ENCODE results near the gene LMNA.

DNA sequence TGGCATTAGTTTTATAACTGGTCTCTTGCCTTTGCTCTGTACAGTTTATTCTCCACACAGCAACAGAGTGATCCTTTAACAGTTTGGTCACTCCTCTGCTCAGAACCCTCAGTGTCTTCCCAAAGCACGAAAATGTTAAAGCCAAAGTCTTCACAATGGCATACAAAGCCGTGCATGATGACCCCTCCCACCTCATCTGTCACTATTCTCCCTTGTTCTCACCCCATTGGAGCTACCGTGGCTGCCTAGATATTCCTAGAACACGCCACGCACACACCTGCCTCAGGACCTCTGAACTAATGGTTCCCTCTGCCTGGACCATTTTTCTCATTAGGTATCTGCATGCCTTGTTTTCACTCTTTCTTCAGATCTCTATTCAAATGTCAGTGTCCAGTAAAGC, 30.2 kb downstream of the LMNA start:
- TF ChIP-seq CTCF (IDR thresholded peaks at IDR 0.05) (no peak), POLR2A (IDR thresholded peaks at IDR 0.05) (no peak)

All from right lobe of liver (tissue), 4 donors.